NCI-H510A treated with DMSO at 0.1 percent for 48 hours (cell line): Measurements from ENCODE around the gene TRMT2A.
"Not testable (repeated sequence)": the region's sequence is repeated elsewhere in the genome, so short reads cannot be mapped to it uniquely, and the experiment has no call there.

ENCODE experiments used
- DNase-seq: peaks from one replicate; lab custom pipeline; 2025; lab: John Stamatoyannopoulos, UW

TRMT2A gene

GRCh38 chr22:20116951-20117632 is at the start of gene TRMT2A:
TRMT2A (minus strand) TSS chr22:20117226; CDS start chr22:20116906, 320 bp downstream.
- DNase-seq = peak; percentile 96

GRCh38 chr22:20166703-20167102 is 49.7 kb upstream of the TRMT2A start:
- DNase-seq = no peak

- DNase-seq = no peak
Observed at GRCh38 chr22:20165913-20166312, 48.9 kb upstream of the TRMT2A start.

GRCh38 chr22:20165421-20165820 is 48.4 kb upstream of the TRMT2A start:
- DNase-seq = no peak

GRCh38 chr22:20164863-20165262 is 47.8 kb upstream of the TRMT2A start:
- no peak for DNase-seq

- DNase-seq = no peak
Observed at GRCh38 chr22:20160041-20160440, 43.0 kb upstream of the TRMT2A start.

GRCh38 chr22:20159531-20159930 is 42.5 kb upstream of the TRMT2A start:
- DNase-seq = not testable (repeated sequence)

- no peak for DNase-seq
Observed at GRCh38 chr22:20159076-20159475, 42.0 kb upstream of the TRMT2A start.

- DNase-seq = no peak
Observed at GRCh38 chr22:20158391-20159036, 41.5 kb upstream of the TRMT2A start.

GRCh38 chr22:20157430-20158183 is 40.6 kb upstream of the TRMT2A start:
- DNase-seq = no peak

GRCh38 chr22:20156611-20157429 is 39.8 kb upstream of the TRMT2A start:
- peak; percentile 45 for DNase-seq

- no peak for DNase-seq
Observed at GRCh38 chr22:20156042-20156389, 39.0 kb upstream of the TRMT2A start.

- peak; percentile 73 for DNase-seq
Observed at GRCh38 chr22:20155330-20156041, 38.5 kb upstream of the TRMT2A start.

- no peak for DNase-seq
Observed at GRCh38 chr22:20154602-20155187, 37.7 kb upstream of the TRMT2A start.

GRCh38 chr22:20153945-20154344 is 36.9 kb upstream of the TRMT2A start:
- DNase-seq = no peak

GRCh38 chr22:20152464-20152890 is 35.5 kb upstream of the TRMT2A start:
- DNase-seq = no peak

GRCh38 chr22:20151276-20151588 is 34.2 kb upstream of the TRMT2A start:
- no peak for DNase-seq

GRCh38 chr22:20150381-20151275 is 33.6 kb upstream of the TRMT2A start, which contains the start of gene CCDC188:
CCDC188 (minus strand) TSS chr22:20151055; CDS start chr22:20150986, 69 bp downstream.
- DNase-seq = no peak

- no peak for DNase-seq
Observed at GRCh38 chr22:20149257-20150250, 32.5 kb upstream of the TRMT2A start.
